ENCODE results near the gene HS6ST2.

GRCh38 chrX:132676561-132677186 lies 281.8 kb downstream of the HS6ST2 start:
- TF ChIP-seq, protein P1, sequence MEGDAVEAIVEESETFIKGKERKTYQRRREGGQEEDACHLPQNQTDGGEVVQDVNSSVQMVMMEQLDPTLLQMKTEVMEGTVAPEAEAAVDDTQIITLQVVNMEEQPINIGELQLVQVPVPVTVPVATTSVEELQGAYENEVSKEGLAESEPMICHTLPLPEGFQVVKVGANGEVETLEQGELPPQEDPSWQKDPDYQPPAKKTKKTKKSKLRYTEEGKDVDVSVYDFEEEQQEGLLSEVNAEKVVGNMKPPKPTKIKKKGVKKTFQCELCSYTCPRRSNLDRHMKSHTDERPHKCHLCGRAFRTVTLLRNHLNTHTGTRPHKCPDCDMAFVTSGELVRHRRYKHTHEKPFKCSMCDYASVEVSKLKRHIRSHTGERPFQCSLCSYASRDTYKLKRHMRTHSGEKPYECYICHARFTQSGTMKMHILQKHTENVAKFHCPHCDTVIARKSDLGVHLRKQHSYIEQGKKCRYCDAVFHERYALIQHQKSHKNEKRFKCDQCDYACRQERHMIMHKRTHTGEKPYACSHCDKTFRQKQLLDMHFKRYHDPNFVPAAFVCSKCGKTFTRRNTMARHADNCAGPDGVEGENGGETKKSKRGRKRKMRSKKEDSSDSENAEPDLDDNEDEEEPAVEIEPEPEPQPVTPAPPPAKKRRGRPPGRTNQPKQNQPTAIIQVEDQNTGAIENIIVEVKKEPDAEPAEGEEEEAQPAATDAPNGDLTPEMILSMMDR (IDR thresholded peaks at IDR 0.05; ENCODE audit: low read depth, low read length, missing input control) = no peak
- TF ChIP-seq RXRA (IDR thresholded peaks at IDR 0.05) (no peak), EGR1 (IDR thresholded peaks at IDR 0.05; ENCODE audit: low read depth in 2 of 2) (no peak), TAF1 (conservative IDR thresholded peaks at IDR 0.05) (no peak), JUND (IDR thresholded peaks at IDR 0.05) (no peak), REST (IDR thresholded peaks at IDR 0.05) (no peak), NR2F2 (IDR thresholded peaks at IDR 0.05) (no peak)
- TF ChIP-seq, protein P2, sequence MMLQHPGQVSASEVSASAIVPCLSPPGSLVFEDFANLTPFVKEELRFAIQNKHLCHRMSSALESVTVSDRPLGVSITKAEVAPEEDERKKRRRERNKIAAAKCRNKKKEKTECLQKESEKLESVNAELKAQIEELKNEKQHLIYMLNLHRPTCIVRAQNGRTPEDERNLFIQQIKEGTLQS (IDR thresholded peaks at IDR 0.05) = no peak
